Thoracic aorta (tissue), 2 donors: Measurements from ENCODE around the gene STING1. TPM values are rescaled to one million over a fixed set of nuclear protein-coding genes. Genes with fewer than 3 reads are reported as not detected.
"Not testable (repeated sequence)": the region's sequence is repeated elsewhere in the genome, so short reads cannot be mapped to it uniquely, and the experiment has no call there.

Experiments used
- ATAC-seq: fragments of 150-250 bp; one replicate; pipeline ENCODE4 v1.8.0; 2017; ENCODE audit warnings: low read depth; ENCODE audit not compliant: insufficient number of reproducible peaks, low FRiP score
- DNase-seq: peaks from one replicate; pipeline ENCODE4 v3.0.0-alpha.2; 2020; ENCODE audit warnings: low spot score
- H3K27ac ChIP-seq, 2 donors: fragments of 200-600 bp; sonication (generic); 1 replicate in 1 of 2; 2 replicates in 1 of 2; pipeline ENCODE4 v1.5.1; 2016; ENCODE audit warnings: mild to moderate bottlenecking in 2 of 2, moderate library complexity in 2 of 2
- H3K27me3 ChIP-seq: fragments of 200-600 bp; sonication (generic); replicated peaks from 2 replicates; pipeline ENCODE4 v1.6.0; 2016; ENCODE audit warnings: mild to moderate bottlenecking; ENCODE audit not compliant: insufficient read depth
- H3K36me3 ChIP-seq: fragments of 200-600 bp; sonication (generic); one replicate; pipeline ENCODE4 v1.5.1; 2016
- H3K4me1 ChIP-seq, 2 donors: fragments of 200-600 bp; sonication (generic); 1 replicate in 1 of 2; 2 replicates in 1 of 2; pipeline versions ENCODE4 v1.5.1 to v1.6.0; 2016; ENCODE audit warnings: low read depth in 2 of 2, mild to moderate bottlenecking in 1 of 2; ENCODE audit not compliant: control insufficient read depth in 1 of 2
- H3K4me3 ChIP-seq: fragments of 200-600 bp; sonication (generic); 2 replicates; pipeline ENCODE4 v1.5.1; 2016; ENCODE audit warnings: mild to moderate bottlenecking
- H3K9me3 ChIP-seq: fragments of 200-600 bp; sonication (generic); 2 replicates; pipeline ENCODE4 v1.5.1; 2016
- total RNA-seq, 2 donors: library from RNA; depleted of rRNA; stranded (reverse); fragments of >200 nt; gene quantifications; one replicate each; pipeline versions ENCODE4 v1.1.0 to v1.2.3, GENCODE V29; 2016
- TF ChIP-seq, protein P1 (sequence below): fragments of 200-600 bp; sonication (generic); IDR thresholded peaks from one replicate; pipeline ENCODE4 v1.5.1; 2019; ENCODE audit warnings: antibody characterized with exemption

The STING1 gene
- total RNA-seq, 2 donors from 2014 or later, result 100 to 202 TPM

GRCh38 chr5:139446956-139447779 is 35.4 kb downstream of the STING1 start:
- DNase-seq (no peak), ATAC-seq (no peak)
- H3K27me3 ChIP-seq, result no peaks in the 10 kb centered on the region
- no peaks in the 10 kb centered on the region for H3K9me3 ChIP-seq
- H3K4me3 ChIP-seq, result no peak overlapping the region
- H3K27ac ChIP-seq, result no peak overlapping the region
- no peaks in the 10 kb centered on the region for H3K4me1 ChIP-seq
- TF ChIP-seq, protein P1, sequence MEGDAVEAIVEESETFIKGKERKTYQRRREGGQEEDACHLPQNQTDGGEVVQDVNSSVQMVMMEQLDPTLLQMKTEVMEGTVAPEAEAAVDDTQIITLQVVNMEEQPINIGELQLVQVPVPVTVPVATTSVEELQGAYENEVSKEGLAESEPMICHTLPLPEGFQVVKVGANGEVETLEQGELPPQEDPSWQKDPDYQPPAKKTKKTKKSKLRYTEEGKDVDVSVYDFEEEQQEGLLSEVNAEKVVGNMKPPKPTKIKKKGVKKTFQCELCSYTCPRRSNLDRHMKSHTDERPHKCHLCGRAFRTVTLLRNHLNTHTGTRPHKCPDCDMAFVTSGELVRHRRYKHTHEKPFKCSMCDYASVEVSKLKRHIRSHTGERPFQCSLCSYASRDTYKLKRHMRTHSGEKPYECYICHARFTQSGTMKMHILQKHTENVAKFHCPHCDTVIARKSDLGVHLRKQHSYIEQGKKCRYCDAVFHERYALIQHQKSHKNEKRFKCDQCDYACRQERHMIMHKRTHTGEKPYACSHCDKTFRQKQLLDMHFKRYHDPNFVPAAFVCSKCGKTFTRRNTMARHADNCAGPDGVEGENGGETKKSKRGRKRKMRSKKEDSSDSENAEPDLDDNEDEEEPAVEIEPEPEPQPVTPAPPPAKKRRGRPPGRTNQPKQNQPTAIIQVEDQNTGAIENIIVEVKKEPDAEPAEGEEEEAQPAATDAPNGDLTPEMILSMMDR, result no peak
- H3K36me3 ChIP-seq, result no peaks in the 10 kb centered on the region

DNA sequence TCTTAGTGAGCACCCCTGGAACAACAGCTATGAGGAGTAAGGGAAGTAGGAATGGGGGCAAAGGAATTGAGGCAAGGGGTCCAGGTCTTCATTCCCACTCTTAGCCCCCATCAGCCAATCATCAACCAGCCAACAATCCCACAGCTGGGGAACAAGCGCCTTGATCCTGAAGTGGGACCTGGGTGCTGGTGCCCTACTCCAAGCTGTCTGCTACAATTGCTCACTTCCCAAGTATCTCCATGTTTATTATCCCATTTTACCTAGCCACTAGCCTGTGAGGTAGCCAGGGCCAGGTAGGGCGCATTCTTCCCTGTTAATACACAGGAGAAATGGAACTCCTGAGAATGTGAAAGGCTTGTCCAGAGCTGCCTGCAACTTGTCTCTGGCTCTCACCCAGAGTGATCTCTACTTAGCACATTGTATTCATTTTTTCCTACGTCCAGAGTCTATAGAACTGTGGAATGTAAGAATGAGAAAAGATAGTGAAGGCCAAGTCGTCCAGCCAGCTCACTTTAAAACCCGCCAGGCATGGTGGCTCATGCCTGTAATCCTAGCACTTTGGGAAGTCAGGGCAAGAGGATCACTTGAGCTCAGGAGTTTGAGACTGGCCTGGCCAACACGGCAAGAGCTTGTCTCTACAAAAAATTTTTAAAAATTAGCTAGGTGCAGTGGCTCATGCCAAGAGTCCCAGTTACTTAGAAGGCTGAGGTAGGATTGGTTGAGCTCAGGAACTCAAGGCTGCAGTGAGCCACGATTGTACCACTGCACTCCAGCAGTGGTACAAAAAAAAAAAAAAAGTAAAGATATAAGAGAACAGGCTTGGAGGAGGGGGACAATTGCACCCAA is 37.0 kb downstream of the STING1 start:
- no peaks in the 10 kb centered on the region for H3K36me3 ChIP-seq
- no peak for ATAC-seq

GRCh38 chr5:139443831-139444453 is 38.6 kb downstream of the STING1 start:
- no peaks in the 10 kb centered on the region for H3K27me3 ChIP-seq
- no peaks in the 10 kb centered on the region for H3K9me3 ChIP-seq
- DNase-seq, result no peak
- ATAC-seq, result no peak
- no peak overlapping the region for H3K27ac ChIP-seq
- peaks cover 4 to 7% of the 10 kb centered on the region in 2 donors for H3K4me1 ChIP-seq
- no peaks in the 10 kb centered on the region for H3K36me3 ChIP-seq
- H3K4me3 ChIP-seq, result no peak overlapping the region
- TF ChIP-seq, protein P1, result no peak

More for the DNA sequence above, 37.0 kb downstream of the STING1 start:
- Histone ChIP-seq H3K4me1 (no peaks in the 10 kb centered on the region), H3K4me3 (no peak overlapping the region), H3K27ac (no peak overlapping the region), H3K27me3 (no peaks in the 10 kb centered on the region), H3K9me3 (no peaks in the 10 kb centered on the region)
- TF ChIP-seq, protein P1, result no peak
- no peak for DNase-seq

DNA sequence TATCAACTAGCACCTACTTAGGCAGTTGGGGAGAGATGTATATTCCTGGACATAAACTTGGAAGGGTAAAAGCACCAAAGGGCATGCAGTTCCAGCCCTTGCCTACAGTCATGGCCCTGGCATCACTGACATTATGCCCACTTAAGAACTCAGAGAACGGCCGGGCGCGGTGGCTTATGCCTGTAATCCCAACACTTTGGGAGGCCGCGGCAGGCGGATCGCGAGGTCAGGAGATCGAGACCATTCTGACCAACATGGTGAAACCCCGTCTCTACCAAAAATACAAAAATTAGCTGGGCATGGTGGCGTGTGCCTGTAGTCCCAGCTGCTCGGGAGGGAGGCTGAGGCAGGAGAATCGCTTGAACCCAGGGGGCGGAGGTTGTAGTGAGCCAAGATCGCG is 42.1 kb downstream of the STING1 start:
- ATAC-seq, H3K27me3 ChIP-seq, H3K27ac ChIP-seq: not testable (repeated sequence)

GRCh38 chr5:139439013-139439903 is 43.3 kb downstream of the STING1 start, which contains the start of gene DNAJC18:
DNAJC18 (minus strand) TSS chr5:139439525; CDS start chr5:139439445, 80 bp downstream.
- DNase-seq (peak; percentile 91), ATAC-seq (peak; percentile 96)
- Histone ChIP-seq H3K9me3 (no peaks in the 10 kb centered on the region), H3K27me3 (no peaks in the 10 kb centered on the region), H3K36me3 (peaks cover 4% of the 10 kb centered on the region), H3K4me3 (peak within 1 kb of the TSS; percentile 98), H3K27ac (peak within 1 kb of the TSS; percentile 98 to 99), H3K4me1 (peaks cover 4 to 12% of the 10 kb centered on the region in 2 donors)
- TF ChIP-seq, protein P1, result no peak

More for the DNA sequence above, 42.1 kb downstream of the STING1 start:
- H3K4me1 ChIP-seq, result peaks cover 4 to 12% of the 10 kb centered on the region in 2 donors
- H3K9me3 ChIP-seq, H3K4me3 ChIP-seq, H3K36me3 ChIP-seq, DNase-seq: not testable (repeated sequence)
